ENCODE measurements around the gene PRR16.
"Not testable (repeated sequence)": the region's sequence is repeated elsewhere in the genome, so short reads cannot be mapped to it uniquely, and the experiment has no call there.

Gene PRR16

GRCh38 chr5:120454094-120454798 is 9.9 kb upstream of the PRR16 start:
- no peaks in the 10 kb centered on the region for H3K79me2 ChIP-seq (ENCODE audit: insufficient read depth, low read length)
- no peaks in the 10 kb centered on the region for H3K9me2 ChIP-seq (replicated peaks; ENCODE audit: insufficient read depth, low read length)
- H3K9me3 ChIP-seq (ENCODE audit: insufficient read depth, low read length) = no peaks in the 10 kb centered on the region
- H3K4me3 ChIP-seq (ENCODE audit: insufficient read depth, low read length, poor library complexity, severe bottlenecking) = no peak overlapping the region
- H3K27me3 ChIP-seq (ENCODE audit: low read length) = no peaks in the 10 kb centered on the region
- H3K36me3 ChIP-seq (ENCODE audit: low read length) = no peaks in the 10 kb centered on the region
- no peak overlapping the region for H3K4me2 ChIP-seq (ENCODE audit: low read depth, low read length, poor library complexity, severe bottlenecking)
- H3F3A ChIP-seq (ENCODE audit: insufficient read depth) = no peaks in the 10 kb centered on the region
- TF ChIP-seq EZH2phosphoT487 (conservative IDR thresholded peaks at IDR 0.05; ENCODE audit: low read length) (no peak), CTCF (IDR thresholded peaks at IDR 0.05; ENCODE audit: insufficient read depth, low read length, poor library complexity, severe bottlenecking) (no peak)
- no peak overlapping the region for H2AFZ ChIP-seq (ENCODE audit: low read depth, low read length, severe bottlenecking)
- no peaks in the 10 kb centered on the region for H4K20me1 ChIP-seq (ENCODE audit: low read depth, low read length)
- no peak overlapping the region for H3K9ac ChIP-seq (ENCODE audit: low read length)
- no peak overlapping the region for H3K27ac ChIP-seq (ENCODE audit: low read depth, low read length)

GRCh38 chr5:120456006-120456405 is 8.1 kb upstream of the PRR16 start:
- no peaks in the 10 kb centered on the region for H3K9me3 ChIP-seq (ENCODE audit: insufficient read depth, low read length)
- H3K79me2 ChIP-seq (ENCODE audit: insufficient read depth, low read length) = no peaks in the 10 kb centered on the region
- H3K9ac ChIP-seq (ENCODE audit: low read length) = no peak overlapping the region
- no peaks in the 10 kb centered on the region for H3K36me3 ChIP-seq (ENCODE audit: low read length)
- no peaks in the 10 kb centered on the region for H3K27me3 ChIP-seq (ENCODE audit: low read length)
- no peaks in the 10 kb centered on the region for H3F3A ChIP-seq (ENCODE audit: insufficient read depth)
- no peak overlapping the region for H3K27ac ChIP-seq (ENCODE audit: low read depth, low read length)
- TF ChIP-seq EZH2phosphoT487 (conservative IDR thresholded peaks at IDR 0.05; ENCODE audit: low read length) = no peak
- no peak for TF ChIP-seq CTCF (IDR thresholded peaks at IDR 0.05; ENCODE audit: insufficient read depth, low read length, poor library complexity, severe bottlenecking)
- no peaks in the 10 kb centered on the region for H4K20me1 ChIP-seq (ENCODE audit: low read depth, low read length)
- no peak overlapping the region for H3K4me3 ChIP-seq (ENCODE audit: insufficient read depth, low read length, poor library complexity, severe bottlenecking)
- no peak overlapping the region for H2AFZ ChIP-seq (ENCODE audit: low read depth, low read length, severe bottlenecking)
- no peaks in the 10 kb centered on the region for H3K9me2 ChIP-seq (replicated peaks; ENCODE audit: insufficient read depth, low read length)
- no peak overlapping the region for H3K4me2 ChIP-seq (ENCODE audit: low read depth, low read length, poor library complexity, severe bottlenecking)

- no peaks in the 10 kb centered on the region for H3K36me3 ChIP-seq (ENCODE audit: low read length)
- no peaks in the 10 kb centered on the region for H4K20me1 ChIP-seq (ENCODE audit: low read depth, low read length)
- TF ChIP-seq EZH2phosphoT487 (conservative IDR thresholded peaks at IDR 0.05; ENCODE audit: low read length) (no peak), CTCF (IDR thresholded peaks at IDR 0.05; ENCODE audit: insufficient read depth, low read length, poor library complexity, severe bottlenecking) (peak; percentile 76)
- H3K27me3 ChIP-seq (ENCODE audit: low read length) = no peaks in the 10 kb centered on the region
- H3K4me2 ChIP-seq (ENCODE audit: low read depth, low read length, poor library complexity, severe bottlenecking) = peak overlapping the region; percentile 58
- no peaks in the 10 kb centered on the region for H3K9me2 ChIP-seq (replicated peaks; ENCODE audit: insufficient read depth, low read length)
- no peaks in the 10 kb centered on the region for H3K79me2 ChIP-seq (ENCODE audit: insufficient read depth, low read length)
- no peak overlapping the region; the same call in 1 of the 2 replicates for H3K9ac ChIP-seq (ENCODE audit: low read length)
- H3K27ac ChIP-seq (ENCODE audit: low read depth, low read length) = no peak overlapping the region
- H2AFZ ChIP-seq (ENCODE audit: low read depth, low read length, severe bottlenecking) = peak overlapping the region; percentile 73
- no peaks in the 10 kb centered on the region for H3K9me3 ChIP-seq (ENCODE audit: insufficient read depth, low read length)
- peak overlapping the region; percentile 52 for H3K4me3 ChIP-seq (ENCODE audit: insufficient read depth, low read length, poor library complexity, severe bottlenecking)
- H3F3A ChIP-seq (ENCODE audit: insufficient read depth) = no peaks in the 10 kb centered on the region
Observed at GRCh38 chr5:120457839-120458507, 6.1 kb upstream of the PRR16 start.

- not testable (repeated sequence) for H3F3A ChIP-seq (ENCODE audit: insufficient read depth); H3K36me3 ChIP-seq (ENCODE audit: low read length); H3K79me2 ChIP-seq (ENCODE audit: insufficient read depth, low read length); H3K9ac ChIP-seq (ENCODE audit: low read length); H3K27me3 ChIP-seq (ENCODE audit: low read length); H3K9me3 ChIP-seq (ENCODE audit: insufficient read depth, low read length); H3K9me2 ChIP-seq (replicated peaks; ENCODE audit: insufficient read depth, low read length); H3K27ac ChIP-seq (ENCODE audit: low read depth, low read length); H4K20me1 ChIP-seq (ENCODE audit: low read depth, low read length)
- Histone ChIP-seq H3K4me2 (ENCODE audit: low read depth, low read length, poor library complexity, severe bottlenecking) (peak overlapping the region; percentile 58), H3K4me3 (ENCODE audit: insufficient read depth, low read length, poor library complexity, severe bottlenecking) (peak overlapping the region; percentile 52), H2AFZ (ENCODE audit: low read depth, low read length, severe bottlenecking) (peak overlapping the region; percentile 73)
Observed at GRCh38 chr5:120458508-120458847, 5.6 kb upstream of the PRR16 start.
